GM12874 (cell line): ENCODE measurements around the gene AGTR1.

Experiments used
- TF ChIP-seq, protein P1 (sequence below): IDR thresholded peaks from 2 replicates; pipeline ENCODE4 v1.5.1; 2011; ENCODE audit warnings: low read depth, mild to moderate bottlenecking, control low read depth, low read length, moderate library complexity; ENCODE audit not compliant: insufficient read depth

Gene AGTR1

DNA sequence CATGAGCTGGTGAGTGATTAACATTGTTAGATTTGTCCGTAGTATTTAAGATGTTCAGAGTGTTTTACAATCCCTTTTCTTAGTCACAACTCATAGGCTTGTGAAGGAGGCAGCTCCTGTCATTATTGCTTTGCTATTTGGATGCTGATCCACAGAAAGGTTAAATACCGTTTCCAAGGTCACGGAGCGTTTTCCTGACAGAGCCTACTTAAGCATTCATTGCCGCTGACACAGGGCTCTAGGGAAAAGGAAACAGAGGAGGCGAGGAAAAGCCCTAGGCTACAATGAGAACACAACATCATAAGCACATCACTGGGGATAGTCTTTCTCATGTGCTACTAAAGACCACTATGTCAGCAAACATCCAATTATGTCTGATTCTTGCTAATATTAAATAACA, 91.4 kb downstream of the AGTR1 start:
- TF ChIP-seq, protein P1, sequence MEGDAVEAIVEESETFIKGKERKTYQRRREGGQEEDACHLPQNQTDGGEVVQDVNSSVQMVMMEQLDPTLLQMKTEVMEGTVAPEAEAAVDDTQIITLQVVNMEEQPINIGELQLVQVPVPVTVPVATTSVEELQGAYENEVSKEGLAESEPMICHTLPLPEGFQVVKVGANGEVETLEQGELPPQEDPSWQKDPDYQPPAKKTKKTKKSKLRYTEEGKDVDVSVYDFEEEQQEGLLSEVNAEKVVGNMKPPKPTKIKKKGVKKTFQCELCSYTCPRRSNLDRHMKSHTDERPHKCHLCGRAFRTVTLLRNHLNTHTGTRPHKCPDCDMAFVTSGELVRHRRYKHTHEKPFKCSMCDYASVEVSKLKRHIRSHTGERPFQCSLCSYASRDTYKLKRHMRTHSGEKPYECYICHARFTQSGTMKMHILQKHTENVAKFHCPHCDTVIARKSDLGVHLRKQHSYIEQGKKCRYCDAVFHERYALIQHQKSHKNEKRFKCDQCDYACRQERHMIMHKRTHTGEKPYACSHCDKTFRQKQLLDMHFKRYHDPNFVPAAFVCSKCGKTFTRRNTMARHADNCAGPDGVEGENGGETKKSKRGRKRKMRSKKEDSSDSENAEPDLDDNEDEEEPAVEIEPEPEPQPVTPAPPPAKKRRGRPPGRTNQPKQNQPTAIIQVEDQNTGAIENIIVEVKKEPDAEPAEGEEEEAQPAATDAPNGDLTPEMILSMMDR, result no peak

DNA sequence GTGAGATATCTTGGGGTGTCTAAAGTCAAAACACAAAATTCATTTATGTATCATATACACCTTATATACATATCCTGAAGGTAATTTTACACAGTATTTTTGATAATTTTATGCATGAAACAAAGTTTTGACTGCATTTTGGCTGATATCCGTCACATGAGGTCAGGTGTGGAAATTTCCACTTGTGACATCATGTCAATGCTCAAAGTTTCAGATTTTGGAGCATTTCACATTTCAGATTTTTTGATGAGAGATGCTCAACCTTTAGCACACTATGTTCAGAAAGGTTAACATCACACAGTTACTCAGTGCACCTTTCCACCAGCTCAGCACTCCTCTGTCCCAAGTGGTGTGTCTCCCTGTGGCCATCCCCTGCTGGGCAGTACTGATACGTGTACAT, 92.2 kb downstream of the AGTR1 start:
- TF ChIP-seq, protein P1, result no peak

GRCh38 chr3:148790370-148790769, 92.7 kb downstream of the AGTR1 start:
- TF ChIP-seq, protein P1, result no peak

DNA sequence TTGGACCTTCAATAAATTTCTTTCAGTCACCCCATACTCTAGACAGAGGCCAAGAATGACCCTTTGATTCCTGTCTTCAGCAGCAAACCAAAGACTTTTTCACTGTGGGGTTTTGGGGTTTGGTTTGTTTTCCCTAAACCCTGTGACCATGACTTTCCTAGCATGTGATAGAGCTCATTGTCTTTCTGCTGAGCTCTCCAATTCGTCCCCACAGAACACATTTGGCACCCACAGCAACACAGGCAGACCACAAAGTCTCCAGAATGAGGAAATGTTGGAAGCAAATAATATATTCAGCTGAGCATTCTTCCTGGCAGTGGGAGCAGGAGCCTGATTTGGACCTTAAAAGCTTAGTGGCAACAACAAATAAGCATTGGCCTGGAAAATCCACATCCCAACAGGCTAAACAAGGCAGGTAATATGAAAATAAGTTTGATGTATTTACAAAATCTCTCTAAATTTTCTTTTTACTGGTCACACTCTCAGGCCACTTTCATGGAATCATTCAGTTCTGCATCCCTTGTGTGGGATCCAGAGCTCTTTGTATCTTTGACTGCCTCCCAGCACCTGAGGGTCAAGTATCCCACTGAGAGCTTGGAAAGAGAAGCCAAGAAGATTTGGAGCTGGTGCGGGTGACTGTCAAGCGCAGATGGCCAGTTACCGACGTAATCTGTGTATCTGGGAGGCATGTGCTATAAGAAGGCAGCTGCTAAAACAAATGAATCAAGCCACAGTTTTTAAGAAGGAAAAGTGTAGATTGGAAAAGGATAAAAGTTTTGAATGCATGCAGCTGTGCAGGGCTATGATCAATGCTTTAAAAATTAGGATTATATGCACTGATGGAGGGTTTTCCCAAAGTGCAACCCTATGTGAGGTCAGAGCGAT, 93.4 kb downstream of the AGTR1 start:
- TF ChIP-seq, protein P1, result no peak

DNA sequence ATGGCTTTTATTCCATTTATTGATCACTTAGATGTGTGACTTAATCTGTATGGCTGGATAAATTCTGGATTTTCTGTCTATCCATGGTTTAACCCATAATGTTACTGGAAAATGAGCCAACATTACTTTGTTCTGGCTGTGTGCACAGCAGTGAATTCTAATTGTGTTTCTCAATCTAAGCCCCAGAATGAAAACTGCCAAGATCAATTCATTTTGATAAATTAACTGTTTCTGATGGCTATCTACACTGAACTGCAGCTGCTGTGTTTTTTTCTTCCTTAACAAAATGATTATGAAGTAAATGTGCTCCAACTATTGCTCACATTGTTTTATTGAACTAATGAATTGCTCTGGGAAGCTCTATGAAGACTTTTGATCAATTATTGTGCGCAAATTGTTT, 94.2 kb downstream of the AGTR1 start:
- TF ChIP-seq, protein P1, result no peak

DNA sequence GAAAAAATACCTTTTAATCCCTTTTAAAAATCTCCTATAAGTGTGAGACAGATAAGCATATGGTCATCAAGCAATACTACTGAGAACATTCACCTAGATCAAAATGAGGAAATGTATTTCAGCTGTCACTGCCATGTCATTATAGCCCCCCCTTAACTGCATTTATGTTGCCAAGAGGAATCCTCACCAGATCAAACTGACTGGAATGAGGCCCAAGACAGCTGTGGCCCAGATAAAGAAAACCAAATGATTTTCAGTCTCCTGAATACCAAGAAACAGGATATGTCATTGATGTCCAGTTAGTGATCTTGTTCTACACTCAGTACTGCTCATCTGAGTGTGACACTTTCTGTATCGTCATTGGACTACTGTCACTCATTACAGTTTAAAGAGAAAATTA, 94.8 kb downstream of the AGTR1 start:
- TF ChIP-seq, protein P1, result no peak
